Ovary (tissue), 3 donors: ENCODE measurements around the gene ST8SIA4.

ENCODE experiments used
- CTCF ChIP-seq, 3 donors: fragments of 450-650 bp in 2 of 3; fragments of 200-600 bp in 1 of 3; IDR thresholded peaks; one replicate each; pipeline versions ENCODE4 v1.5.1 to v1.8.0; 2016 to 2022; ENCODE audit warnings: antibody characterized with exemption in 3 of 3, mild to moderate bottlenecking in 1 of 3
- EP300 ChIP-seq: sonication (generic); formaldehyde crosslinking; IDR thresholded peaks from one replicate; pipeline ENCODE4 v1.6.1; 2017; ENCODE audit warnings: antibody characterized with exemption
- POLR2A ChIP-seq: fragments of 450-650 bp; IDR thresholded peaks from one replicate; pipeline ENCODE4 v1.6.1; 2017; ENCODE audit warnings: antibody characterized with exemption, mild to moderate bottlenecking, moderate library complexity
- donor health status: DM: no; HTN: no; CAD: no.

DNA sequence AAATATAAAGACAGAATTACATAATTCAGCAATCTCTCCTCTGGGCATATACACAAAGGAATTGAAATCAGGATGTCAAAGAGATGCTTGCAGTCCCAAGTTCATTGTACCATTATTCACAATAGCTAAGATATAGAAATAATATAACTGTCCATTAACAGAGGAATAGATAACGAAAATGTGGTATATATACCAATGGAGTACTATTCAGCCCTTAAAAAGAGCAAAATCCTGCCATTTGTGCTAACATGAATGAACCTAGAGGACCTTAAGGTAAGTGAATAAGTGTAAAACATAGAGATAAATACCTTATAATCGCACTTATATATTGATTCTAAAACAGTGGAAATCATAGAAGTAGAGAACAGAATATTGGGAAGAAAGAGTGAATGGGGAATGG, 7.0 kb downstream of the ST8SIA4 start:
- TF ChIP-seq CTCF (IDR thresholded peaks at IDR 0.05) = no peak
- TF ChIP-seq EP300 = no peak
- TF ChIP-seq POLR2A = no peak
